ENCODE measurements around the gene SDCCAG8. TPM values are rescaled to one million over a fixed set of nuclear protein-coding genes. Genes with fewer than 3 reads are reported as not detected.

SDCCAG8 gene
- total RNA-seq, 4 donors from 2014 or later: 21.6 to 62.7 (median 39.8) TPM

GRCh38 chr1:243348331-243348730 lies 92.5 kb downstream of the SDCCAG8 start:
- Histone ChIP-seq H3K4me1 (no peaks in the 10 kb centered on the region), H3K27me3 (no peaks in the 10 kb centered on the region), H3K27ac (no peak overlapping the region), H3K36me3 (peaks cover 7% of the 10 kb centered on the region), H3K4me3 (no peak overlapping the region), H3K9me3 (no peaks in the 10 kb centered on the region)
- 99% methylated on average over 11 of the region's 11 CpGs for WGBS
- TF ChIP-seq, protein P1, sequence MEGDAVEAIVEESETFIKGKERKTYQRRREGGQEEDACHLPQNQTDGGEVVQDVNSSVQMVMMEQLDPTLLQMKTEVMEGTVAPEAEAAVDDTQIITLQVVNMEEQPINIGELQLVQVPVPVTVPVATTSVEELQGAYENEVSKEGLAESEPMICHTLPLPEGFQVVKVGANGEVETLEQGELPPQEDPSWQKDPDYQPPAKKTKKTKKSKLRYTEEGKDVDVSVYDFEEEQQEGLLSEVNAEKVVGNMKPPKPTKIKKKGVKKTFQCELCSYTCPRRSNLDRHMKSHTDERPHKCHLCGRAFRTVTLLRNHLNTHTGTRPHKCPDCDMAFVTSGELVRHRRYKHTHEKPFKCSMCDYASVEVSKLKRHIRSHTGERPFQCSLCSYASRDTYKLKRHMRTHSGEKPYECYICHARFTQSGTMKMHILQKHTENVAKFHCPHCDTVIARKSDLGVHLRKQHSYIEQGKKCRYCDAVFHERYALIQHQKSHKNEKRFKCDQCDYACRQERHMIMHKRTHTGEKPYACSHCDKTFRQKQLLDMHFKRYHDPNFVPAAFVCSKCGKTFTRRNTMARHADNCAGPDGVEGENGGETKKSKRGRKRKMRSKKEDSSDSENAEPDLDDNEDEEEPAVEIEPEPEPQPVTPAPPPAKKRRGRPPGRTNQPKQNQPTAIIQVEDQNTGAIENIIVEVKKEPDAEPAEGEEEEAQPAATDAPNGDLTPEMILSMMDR (IDR thresholded peaks at IDR 0.05): no peak
- TF ChIP-seq POLR2A (IDR thresholded peaks at IDR 0.05) (no peak), EP300 (IDR thresholded peaks at IDR 0.05) (no peak), POLR2AphosphoS5 (IDR thresholded peaks at IDR 0.05) (no peak)
- DNase-seq (ENCODE audit: low spot score in 2 of 2): no peak

DNA sequence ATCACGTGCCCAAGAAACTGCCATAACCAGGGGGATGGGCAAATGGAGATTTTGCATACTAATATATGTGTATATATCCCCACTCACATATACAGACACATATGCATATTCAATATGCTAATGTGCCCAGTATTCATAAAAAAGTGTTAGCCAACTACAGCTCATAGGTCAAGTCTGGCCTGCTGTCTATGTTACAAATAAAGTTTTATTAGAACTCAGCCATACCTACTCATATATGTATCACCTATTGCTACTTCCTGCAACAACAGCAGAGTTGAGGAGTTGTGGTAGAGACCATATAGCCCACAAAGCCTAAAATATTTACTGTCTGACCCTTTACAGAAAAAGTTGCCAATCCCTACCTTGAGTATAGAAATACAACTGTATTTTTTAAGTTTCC lies 93.3 kb downstream of the SDCCAG8 start:
- H3K27me3 ChIP-seq: no peaks in the 10 kb centered on the region
- no peak for DNase-seq (ENCODE audit: low spot score in 2 of 2)
- no peak overlapping the region for H3K4me3 ChIP-seq
- no peak for TF ChIP-seq EP300 (IDR thresholded peaks at IDR 0.05)
- TF ChIP-seq, protein P1 (IDR thresholded peaks at IDR 0.05): no peak
- no peak for TF ChIP-seq POLR2A (IDR thresholded peaks at IDR 0.05)
- no peak for TF ChIP-seq POLR2AphosphoS5 (IDR thresholded peaks at IDR 0.05)
- no peaks in the 10 kb centered on the region for H3K9me3 ChIP-seq
- H3K36me3 ChIP-seq: peaks cover 7% of the 10 kb centered on the region
- WGBS: 100% methylated on average over 1 of the region's 1 CpG
- H3K27ac ChIP-seq: no peak overlapping the region
- H3K4me1 ChIP-seq: no peaks in the 10 kb centered on the region

DNA sequence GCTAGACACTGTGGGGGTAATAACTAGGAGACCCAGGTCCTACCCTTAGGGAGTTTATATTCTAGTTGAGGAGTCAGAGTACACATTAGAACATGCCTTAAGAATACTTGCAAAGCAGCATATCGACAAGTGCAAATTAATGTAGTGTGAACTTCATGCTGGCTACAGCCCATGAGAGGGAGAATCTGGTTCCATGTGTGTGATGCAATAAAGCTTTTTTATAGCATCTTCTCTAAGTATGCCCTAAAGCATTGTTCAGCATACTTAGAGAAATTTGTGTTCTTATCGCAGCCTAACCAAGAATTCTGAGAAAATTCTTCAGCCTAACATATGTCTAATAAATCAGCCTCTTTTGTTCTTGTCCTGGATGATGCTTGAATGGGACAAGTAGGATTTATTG lies 95.5 kb downstream of the SDCCAG8 start:
- Histone ChIP-seq H3K4me1 (no peaks in the 10 kb centered on the region), H3K9me3 (no peaks in the 10 kb centered on the region), H3K4me3 (no peak overlapping the region), H3K27ac (no peak overlapping the region), H3K27me3 (no peaks in the 10 kb centered on the region), H3K36me3 (peaks cover 7% of the 10 kb centered on the region)
- 55% methylated on average over 2 of the region's 2 CpGs for WGBS
- DNase-seq (ENCODE audit: low spot score in 2 of 2): no peak
- no peak for TF ChIP-seq POLR2A (IDR thresholded peaks at IDR 0.05)
- no peak for TF ChIP-seq POLR2AphosphoS5 (IDR thresholded peaks at IDR 0.05)
- TF ChIP-seq, protein P1 (IDR thresholded peaks at IDR 0.05): no peak
- TF ChIP-seq EP300 (IDR thresholded peaks at IDR 0.05): no peak

- Histone ChIP-seq H3K9me3 (no peaks in the 10 kb centered on the region), H3K4me3 (peak overlapping the region; percentile 13), H3K4me1 (no peaks in the 10 kb centered on the region), H3K27me3 (no peaks in the 10 kb centered on the region), H3K36me3 (peaks cover 4% of the 10 kb centered on the region), H3K27ac (no peak overlapping the region)
- DNase-seq (ENCODE audit: low spot score in 2 of 2): no peak
- 40% methylated on average over 4 of the region's 4 CpGs for WGBS
- no peak for TF ChIP-seq POLR2A (IDR thresholded peaks at IDR 0.05)
- no peak for TF ChIP-seq POLR2AphosphoS5 (IDR thresholded peaks at IDR 0.05)
- TF ChIP-seq EP300 (IDR thresholded peaks at IDR 0.05): no peak
- TF ChIP-seq, protein P1 (IDR thresholded peaks at IDR 0.05): no peak
Observed at GRCh38 chr1:243354511-243355153, 98.8 kb downstream of the SDCCAG8 start.

- DNase-seq (ENCODE audit: low spot score in 2 of 2): no peak
- 96% methylated on average over 1 of the region's 1 CpG for WGBS
- TF ChIP-seq POLR2AphosphoS5 (IDR thresholded peaks at IDR 0.05) (no peak), EP300 (IDR thresholded peaks at IDR 0.05) (no peak)
- Histone ChIP-seq H3K4me3 (no peak overlapping the region), H3K4me1 (no peaks in the 10 kb centered on the region), H3K9me3 (no peaks in the 10 kb centered on the region), H3K27me3 (no peaks in the 10 kb centered on the region), H3K27ac (no peak overlapping the region), H3K36me3 (no peaks in the 10 kb centered on the region)
Observed at GRCh38 chr1:243363832-243364231, 108.0 kb downstream of the SDCCAG8 start.

DNA sequence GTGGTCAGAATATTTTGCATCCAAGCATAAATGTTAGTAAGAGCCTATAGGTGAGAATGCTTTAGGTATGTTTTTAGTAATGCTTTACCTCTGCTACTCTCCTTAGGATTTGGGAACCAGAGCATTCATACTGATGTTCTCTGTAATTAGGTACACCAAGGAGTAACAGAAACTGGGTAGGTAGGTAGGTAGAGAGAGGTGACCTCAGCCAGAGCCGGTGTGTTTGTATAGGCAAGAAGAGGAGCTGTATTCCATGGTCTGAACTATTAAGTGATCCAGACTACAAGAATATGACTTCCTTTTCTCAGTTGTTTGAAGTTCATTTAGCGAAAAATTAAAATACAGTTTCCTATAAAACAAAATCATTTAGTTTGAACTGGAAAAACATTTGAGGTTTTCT lies 108.5 kb downstream of the SDCCAG8 start:
- H3K27me3 ChIP-seq: no peaks in the 10 kb centered on the region
- WGBS: 100% methylated on average over 2 of the region's 2 CpGs
- no peaks in the 10 kb centered on the region for H3K9me3 ChIP-seq
- H3K27ac ChIP-seq: no peak overlapping the region
- no peak for DNase-seq (ENCODE audit: low spot score in 2 of 2)
- no peaks in the 10 kb centered on the region for H3K4me1 ChIP-seq
- H3K4me3 ChIP-seq: no peak overlapping the region
- H3K36me3 ChIP-seq: no peaks in the 10 kb centered on the region
- TF ChIP-seq POLR2AphosphoS5 (IDR thresholded peaks at IDR 0.05) (no peak), EP300 (IDR thresholded peaks at IDR 0.05) (no peak), POLR2A (IDR thresholded peaks at IDR 0.05) (no peak)
- TF ChIP-seq, protein P1 (IDR thresholded peaks at IDR 0.05): no peak

Data from suprapubic skin (tissue), 4 donors.